ENCODE data around the gene BNIPL.
A peak's percentile ranks its signal among the peaks of the same experiment; 100 is the strongest.

BNIPL gene

DNA sequence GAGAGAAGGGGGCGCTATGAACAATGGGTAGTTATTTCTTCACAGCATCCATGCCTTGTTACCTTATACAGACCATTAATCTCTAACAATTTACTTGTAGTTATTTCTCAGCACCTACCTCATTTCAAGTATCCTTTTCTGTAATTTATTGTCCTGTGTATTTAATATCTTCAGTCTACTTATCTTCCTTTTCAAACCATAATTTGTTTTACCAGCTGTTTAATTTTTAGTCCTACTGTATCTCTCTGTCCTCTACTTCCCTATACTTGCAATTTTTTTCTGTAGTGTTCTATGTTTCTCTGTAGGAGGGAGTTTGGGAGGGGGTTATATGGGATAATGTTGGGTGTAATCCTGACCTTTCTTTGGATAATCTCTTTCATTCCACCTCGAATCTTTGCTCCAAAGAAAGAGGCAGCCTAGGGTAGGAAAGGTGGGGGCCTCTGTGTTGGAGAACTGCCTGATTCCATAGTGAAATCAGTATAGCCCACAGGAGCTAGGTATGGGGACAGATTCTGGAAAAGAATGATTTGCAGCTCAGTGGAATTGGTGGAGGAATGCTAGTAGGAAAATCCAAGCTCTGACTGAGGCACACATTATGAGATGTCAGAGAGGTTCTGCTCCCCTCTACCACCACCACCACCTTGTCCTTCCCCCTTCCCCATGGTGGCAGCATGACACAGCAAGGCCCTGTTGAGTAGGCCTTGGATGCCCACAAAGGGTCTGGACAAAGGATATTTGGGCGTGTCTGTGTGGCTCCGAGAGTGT lies 24.5 kb downstream of the BNIPL start:
- DNase-seq (ENCODE audit: low read depth) = no peak
- TF ChIP-seq, protein P1, sequence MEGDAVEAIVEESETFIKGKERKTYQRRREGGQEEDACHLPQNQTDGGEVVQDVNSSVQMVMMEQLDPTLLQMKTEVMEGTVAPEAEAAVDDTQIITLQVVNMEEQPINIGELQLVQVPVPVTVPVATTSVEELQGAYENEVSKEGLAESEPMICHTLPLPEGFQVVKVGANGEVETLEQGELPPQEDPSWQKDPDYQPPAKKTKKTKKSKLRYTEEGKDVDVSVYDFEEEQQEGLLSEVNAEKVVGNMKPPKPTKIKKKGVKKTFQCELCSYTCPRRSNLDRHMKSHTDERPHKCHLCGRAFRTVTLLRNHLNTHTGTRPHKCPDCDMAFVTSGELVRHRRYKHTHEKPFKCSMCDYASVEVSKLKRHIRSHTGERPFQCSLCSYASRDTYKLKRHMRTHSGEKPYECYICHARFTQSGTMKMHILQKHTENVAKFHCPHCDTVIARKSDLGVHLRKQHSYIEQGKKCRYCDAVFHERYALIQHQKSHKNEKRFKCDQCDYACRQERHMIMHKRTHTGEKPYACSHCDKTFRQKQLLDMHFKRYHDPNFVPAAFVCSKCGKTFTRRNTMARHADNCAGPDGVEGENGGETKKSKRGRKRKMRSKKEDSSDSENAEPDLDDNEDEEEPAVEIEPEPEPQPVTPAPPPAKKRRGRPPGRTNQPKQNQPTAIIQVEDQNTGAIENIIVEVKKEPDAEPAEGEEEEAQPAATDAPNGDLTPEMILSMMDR (conservative IDR thresholded peaks at IDR 0.05; ENCODE audit: low read depth, low read length) = no peak
- H3K4me3 ChIP-seq (ENCODE audit: low read depth, low read length) = peak overlapping the region; percentile 97

DNA sequence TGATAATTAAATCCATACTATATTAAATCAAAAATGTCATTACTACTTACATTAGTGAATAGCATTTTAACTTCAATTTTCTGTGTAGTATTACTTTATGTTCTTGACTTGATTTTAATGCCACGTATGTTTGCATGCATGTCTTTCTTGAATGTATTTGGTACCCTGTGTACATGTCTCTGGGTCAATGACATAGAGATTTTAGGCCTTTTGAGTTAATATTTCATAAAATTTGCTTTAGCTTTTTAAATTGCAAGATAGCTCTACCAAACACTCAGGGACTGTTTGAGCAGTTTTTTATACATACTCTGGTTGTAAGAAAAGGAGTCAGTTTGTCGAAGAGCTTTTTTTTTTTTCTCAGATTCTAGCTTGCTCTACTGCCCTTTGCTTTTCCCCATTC lies 25.3 kb downstream of the BNIPL start:
- TF ChIP-seq, protein P1 (conservative IDR thresholded peaks at IDR 0.05; ENCODE audit: low read depth, low read length) = no peak
- peak overlapping the region; percentile 97 for H3K4me3 ChIP-seq (ENCODE audit: low read depth, low read length)
- DNase-seq (ENCODE audit: low read depth) = no peak

DNA sequence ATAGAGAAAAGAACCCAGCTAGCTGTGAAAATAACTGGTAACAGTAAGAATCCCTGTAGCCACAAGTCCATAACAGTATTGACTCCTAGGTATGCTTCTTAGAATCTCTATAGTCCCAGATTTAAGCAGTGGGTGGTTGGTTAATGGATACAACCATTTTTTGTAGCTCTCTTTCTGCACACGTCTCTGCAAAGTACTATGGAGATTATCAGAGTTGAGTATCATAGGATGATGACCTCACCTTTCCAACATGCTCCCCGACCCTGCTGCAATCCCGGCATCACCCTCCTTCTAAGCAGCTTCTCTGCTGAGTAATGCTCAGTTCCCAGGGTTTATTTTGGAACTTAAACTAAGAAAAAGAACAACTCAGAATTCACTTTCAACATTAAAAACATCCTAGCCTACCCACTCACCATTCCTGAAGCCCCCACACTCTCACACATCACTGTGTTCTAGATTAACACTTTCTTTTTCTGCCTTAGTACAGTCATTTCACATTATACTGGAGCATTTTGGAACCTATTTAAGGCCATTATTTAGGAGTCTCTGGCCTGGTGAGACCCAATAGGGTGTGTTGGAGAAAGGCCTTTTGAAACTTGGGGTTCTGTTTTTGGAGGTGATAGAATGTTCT lies 26.5 kb downstream of the BNIPL start:
- peak overlapping the region; percentile 20 for H3K4me3 ChIP-seq (ENCODE audit: low read depth, low read length)
- TF ChIP-seq, protein P1 (conservative IDR thresholded peaks at IDR 0.05; ENCODE audit: low read depth, low read length) = no peak

DNA sequence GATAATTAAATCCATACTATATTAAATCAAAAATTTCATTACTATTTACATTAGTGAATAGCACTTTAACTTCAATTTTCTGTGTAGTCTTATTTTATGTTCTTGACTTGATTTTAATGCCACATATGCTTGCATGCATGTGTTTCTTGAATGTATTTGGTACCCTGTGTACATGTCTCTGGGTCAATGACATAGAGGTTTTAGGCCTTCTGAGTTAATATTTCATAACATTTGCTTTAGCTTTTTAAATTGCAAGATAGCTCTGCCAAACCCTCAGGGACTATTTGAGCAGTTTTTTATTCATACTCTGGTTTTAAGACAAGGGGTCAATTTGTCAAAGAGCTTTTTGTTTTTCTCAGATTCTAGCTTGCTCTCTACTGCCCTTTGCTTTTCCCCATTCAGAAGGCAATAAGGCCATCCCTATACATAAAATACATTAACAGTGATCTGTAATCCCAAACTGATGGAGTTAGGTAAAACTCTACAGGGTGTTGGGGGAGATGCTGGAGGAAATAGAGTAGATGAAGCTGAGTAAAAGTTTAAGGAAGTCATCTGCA lies 28.8 kb downstream of the BNIPL start:
- DNase-seq (ENCODE audit: low read depth) = no peak
- TF ChIP-seq, protein P1 (conservative IDR thresholded peaks at IDR 0.05; ENCODE audit: low read depth, low read length) = no peak
- H3K4me3 ChIP-seq (ENCODE audit: low read depth, low read length) = no peak overlapping the region

More for the DNA sequence above, 26.5 kb downstream of the BNIPL start:
- DNase-seq (ENCODE audit: low read depth) = peak; percentile 87

DNA sequence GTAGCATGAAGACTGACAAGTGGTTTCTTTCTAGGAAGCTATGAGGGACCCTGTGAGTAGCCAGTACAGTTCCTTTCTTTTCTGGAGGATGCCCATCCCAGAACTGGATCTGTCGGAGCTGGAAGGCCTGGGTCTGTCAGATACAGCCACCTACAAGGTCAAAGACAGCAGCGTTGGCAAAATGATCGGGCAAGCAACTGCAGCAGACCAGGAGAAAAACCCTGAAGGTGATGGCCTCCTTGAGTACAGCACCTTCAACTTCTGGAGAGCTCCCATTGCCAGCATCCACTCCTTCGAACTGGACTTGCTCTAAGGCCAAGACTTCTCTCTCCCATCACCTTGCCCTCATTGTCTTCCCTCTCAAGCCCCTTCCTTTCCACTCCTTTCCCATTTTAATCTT lies 30.8 kb downstream of the BNIPL start:
- H3K4me3 ChIP-seq (ENCODE audit: low read depth, low read length) = no peak overlapping the region
- TF ChIP-seq, protein P1 (conservative IDR thresholded peaks at IDR 0.05; ENCODE audit: low read depth, low read length) = no peak
- DNase-seq (ENCODE audit: low read depth) = no peak

DNA sequence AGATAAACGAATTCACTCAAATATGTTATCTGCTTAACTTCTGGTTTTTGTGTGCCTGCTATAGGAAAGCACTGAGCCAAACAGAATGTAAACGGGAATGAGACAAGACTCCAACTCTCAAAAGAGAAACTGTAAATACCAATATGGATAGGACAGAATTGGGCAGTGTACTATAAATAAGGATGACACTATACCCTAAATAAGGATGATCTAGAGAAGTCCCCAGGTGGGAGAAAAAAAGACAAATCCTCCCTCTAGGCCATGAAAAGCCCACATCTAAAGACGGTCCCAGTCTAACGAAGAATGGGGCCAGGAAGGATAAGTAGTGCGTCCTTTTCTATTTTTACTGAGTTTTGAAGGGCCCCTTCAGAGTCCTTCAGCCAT lies 32.7 kb downstream of the BNIPL start:
- H3K4me3 ChIP-seq (ENCODE audit: low read depth, low read length) = no peak overlapping the region
- TF ChIP-seq, protein P1 (conservative IDR thresholded peaks at IDR 0.05; ENCODE audit: low read depth, low read length) = no peak
- DNase-seq (ENCODE audit: low read depth) = no peak
